Ovary (tissue), 3 donors: ENCODE measurements around the gene SLC11A2.

Experiments
- EP300 ChIP-seq: sonication (generic); formaldehyde crosslinking; IDR thresholded peaks from one replicate; pipeline ENCODE4 v1.6.1; 2017; ENCODE audit warnings: antibody characterized with exemption
- POLR2A ChIP-seq: fragments of 450-650 bp; IDR thresholded peaks from one replicate; pipeline ENCODE4 v1.6.1; 2017; ENCODE audit warnings: antibody characterized with exemption, mild to moderate bottlenecking, moderate library complexity
- TF ChIP-seq, protein P1 (sequence below), 3 donors: fragments of 450-650 bp in 2 of 3; fragments of 200-600 bp in 1 of 3; IDR thresholded peaks; one replicate each; pipeline versions ENCODE4 v1.5.1 to v1.8.0; 2016 to 2022; ENCODE audit warnings: antibody characterized with exemption in 3 of 3, mild to moderate bottlenecking in 1 of 3
- donor health status: DM: no; HTN: no; CAD: no.

- TF ChIP-seq EP300 (no peak), POLR2A (no peak)
- TF ChIP-seq, protein P1, sequence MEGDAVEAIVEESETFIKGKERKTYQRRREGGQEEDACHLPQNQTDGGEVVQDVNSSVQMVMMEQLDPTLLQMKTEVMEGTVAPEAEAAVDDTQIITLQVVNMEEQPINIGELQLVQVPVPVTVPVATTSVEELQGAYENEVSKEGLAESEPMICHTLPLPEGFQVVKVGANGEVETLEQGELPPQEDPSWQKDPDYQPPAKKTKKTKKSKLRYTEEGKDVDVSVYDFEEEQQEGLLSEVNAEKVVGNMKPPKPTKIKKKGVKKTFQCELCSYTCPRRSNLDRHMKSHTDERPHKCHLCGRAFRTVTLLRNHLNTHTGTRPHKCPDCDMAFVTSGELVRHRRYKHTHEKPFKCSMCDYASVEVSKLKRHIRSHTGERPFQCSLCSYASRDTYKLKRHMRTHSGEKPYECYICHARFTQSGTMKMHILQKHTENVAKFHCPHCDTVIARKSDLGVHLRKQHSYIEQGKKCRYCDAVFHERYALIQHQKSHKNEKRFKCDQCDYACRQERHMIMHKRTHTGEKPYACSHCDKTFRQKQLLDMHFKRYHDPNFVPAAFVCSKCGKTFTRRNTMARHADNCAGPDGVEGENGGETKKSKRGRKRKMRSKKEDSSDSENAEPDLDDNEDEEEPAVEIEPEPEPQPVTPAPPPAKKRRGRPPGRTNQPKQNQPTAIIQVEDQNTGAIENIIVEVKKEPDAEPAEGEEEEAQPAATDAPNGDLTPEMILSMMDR (IDR thresholded peaks at IDR 0.05), result no peak
Observed at GRCh38 chr12:50937653-50938052, 88.5 kb downstream of the SLC11A2 start.
